Immature natural killer cell (primary cell): ENCODE results near the gene CYP4A11. TPM values are rescaled to one million over a fixed set of nuclear protein-coding genes. Genes with fewer than 3 reads are reported as not detected.

Source experiments
- polyA plus RNA-seq, 3 donors: library from polyadenylated mRNA; unstranded; fragments of 300-500 nt; fragmentation: Illumina TruSeq; gene quantifications; one replicate each; pipeline ENCODE4 v1.2.3, GENCODE V29; 2021

CYP4A11 gene
- polyA plus RNA-seq, 3 donors from 2014 or later = not detected

Other genes starting within 250 kb of the CYP4A11 start
- 100 to 1,000 TPM in 1 of 3 donors, 10 to 100 TPM in 2; 85.8 to 145 (median 98.8) TPM for gene EFCAB14, start 222.4 kb downstream of the CYP4A11 start, polyA plus RNA-seq
- not detected for gene CYP4B1, start 142.4 kb downstream of the CYP4A11 start, polyA plus RNA-seq
- not detected for gene CYP4X1, start 82.2 kb upstream of the CYP4A11 start, polyA plus RNA-seq
- gene CYP4Z1, start 125.8 kb upstream of the CYP4A11 start, polyA plus RNA-seq = not detected
- not detected for gene CYP4A22, start 196.0 kb upstream of the CYP4A11 start, polyA plus RNA-seq
- gene PDZK1IP1, start 248.6 kb upstream of the CYP4A11 start, polyA plus RNA-seq = 1 to 10 TPM in 1 of 3 donors, under 1 TPM in 1, not detected in 1; 0.58 to 7.5 TPM